Coronary artery (tissue), 2 donors: ENCODE results near the gene SNRK.

Experiments
- DNase-seq: peaks from one replicate; pipeline ENCODE4 v3.0.0-alpha.2; 2017; ENCODE audit warnings: low spot score
- H3K27ac ChIP-seq, 2 donors: fragments of 200-600 bp; sonication (generic); one replicate each; pipeline ENCODE4 v1.5.1; 2016 to 2019
- H3K4me3 ChIP-seq: fragments of 200-600 bp; sonication (generic); 2 replicates; pipeline ENCODE4 v1.5.1; 2016; ENCODE audit warnings: mild to moderate bottlenecking, moderate library complexity
- CTCF ChIP-seq: fragments of 200-600 bp; sonication (generic); IDR thresholded peaks from one replicate; pipeline ENCODE4 v1.5.1; 2019; ENCODE audit warnings: antibody characterized with exemption

Gene SNRK

GRCh38 chr3:43247561-43248184 lies 38.7 kb upstream of the SNRK start:
- Histone ChIP-seq H3K4me3 (no peak overlapping the region), H3K27ac (no peak overlapping the region)
- TF ChIP-seq CTCF, result no peak
- no peak for DNase-seq

- TF ChIP-seq CTCF, result no peak
- H3K27ac ChIP-seq, result no peak overlapping the region
- no peak overlapping the region for H3K4me3 ChIP-seq
- DNase-seq, result no peak
Measured at GRCh38 chr3:43248185-43248583, 38.2 kb upstream of the SNRK start.

- no peak for TF ChIP-seq CTCF
- DNase-seq, result no peak
- no peak overlapping the region for H3K4me3 ChIP-seq
- no peak overlapping the region for H3K27ac ChIP-seq
Measured at GRCh38 chr3:43248973-43249372, 37.4 kb upstream of the SNRK start.

GRCh38 chr3:43249405-43249804 lies 36.9 kb upstream of the SNRK start:
- TF ChIP-seq CTCF, result no peak
- no peak overlapping the region for H3K4me3 ChIP-seq
- DNase-seq, result no peak
- H3K27ac ChIP-seq, result no peak overlapping the region

GRCh38 chr3:43253294-43253693 lies 33.0 kb upstream of the SNRK start:
- no peak for TF ChIP-seq CTCF
- DNase-seq, result no peak
- Histone ChIP-seq H3K4me3 (no peak overlapping the region), H3K27ac (no peak overlapping the region)

GRCh38 chr3:43254125-43254524 lies 32.2 kb upstream of the SNRK start:
- H3K27ac ChIP-seq, result no peak overlapping the region
- no peak for TF ChIP-seq CTCF
- DNase-seq, result no peak
- H3K4me3 ChIP-seq, result no peak overlapping the region

- no peak overlapping the region for H3K4me3 ChIP-seq
- DNase-seq, result no peak
- H3K27ac ChIP-seq, result no peak overlapping the region
- TF ChIP-seq CTCF, result no peak
Measured at GRCh38 chr3:43255662-43256061, 30.7 kb upstream of the SNRK start.
